LoVo (cell line): ENCODE data around the gene ALDH1L2.
"Not testable (repeated sequence)": the region's sequence is repeated elsewhere in the genome, so short reads cannot be mapped to it uniquely, and the experiment has no call there.

ENCODE experiments used
- DNase-seq: peaks from one replicate; pipeline ENCODE4 v3.0.0-alpha.2; 2016; ENCODE audit warnings: low spot score

ALDH1L2 gene

DNA sequence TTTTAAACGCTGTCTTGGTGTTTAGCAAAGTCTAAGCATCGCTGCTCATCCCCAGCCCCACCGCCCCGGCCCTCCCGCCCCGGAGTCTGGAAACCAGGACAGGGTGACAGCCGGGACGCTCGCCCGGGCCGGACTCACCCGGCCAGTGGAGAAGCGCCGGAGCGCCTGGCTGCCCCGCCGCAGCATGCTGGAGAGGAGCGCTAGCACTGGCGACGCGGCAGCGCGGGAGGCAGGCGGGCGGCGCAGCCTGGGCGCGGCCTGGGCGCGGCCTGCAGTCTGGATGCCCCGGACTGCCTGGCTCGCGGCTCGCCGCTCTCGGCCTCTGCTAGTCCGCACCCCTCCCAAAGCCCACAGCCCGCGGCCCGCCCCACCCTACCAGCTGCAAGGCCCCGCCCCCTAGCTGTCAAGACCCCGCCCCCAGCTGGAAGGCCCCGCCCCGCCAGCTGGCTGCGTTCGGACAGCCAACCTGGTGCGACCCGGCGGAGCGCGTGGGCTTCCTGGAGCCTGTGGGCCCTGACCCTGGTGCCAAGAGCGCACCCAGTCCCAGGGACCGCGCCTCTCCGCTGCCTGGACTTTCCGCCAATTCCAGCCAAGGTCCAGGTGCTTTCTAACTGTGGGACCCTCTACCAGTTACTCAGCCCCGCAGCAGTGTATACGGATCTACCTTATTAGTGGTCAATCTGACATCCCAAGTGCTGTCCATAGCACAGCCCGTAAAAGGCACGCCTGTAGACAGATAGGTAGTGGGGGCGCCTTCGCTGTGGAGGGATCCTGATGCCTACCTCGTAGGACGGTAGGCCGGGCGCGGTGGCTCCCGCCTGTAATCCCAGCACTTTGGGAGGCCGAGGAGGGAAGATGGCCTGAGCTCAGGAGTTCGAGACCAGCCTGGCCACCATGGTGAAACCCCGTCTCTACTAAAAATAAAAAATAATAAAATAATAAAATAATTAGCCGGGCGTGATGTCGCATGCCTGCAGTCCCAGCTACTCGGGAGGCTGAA is at the start of gene ALDH1L2:
ALDH1L2 (minus strand) TSS at position 208 of the 1,000 bp plus-strand sequence; CDS start at position 186, 22 bp downstream.
- peak; percentile 81 for DNase-seq

DNA sequence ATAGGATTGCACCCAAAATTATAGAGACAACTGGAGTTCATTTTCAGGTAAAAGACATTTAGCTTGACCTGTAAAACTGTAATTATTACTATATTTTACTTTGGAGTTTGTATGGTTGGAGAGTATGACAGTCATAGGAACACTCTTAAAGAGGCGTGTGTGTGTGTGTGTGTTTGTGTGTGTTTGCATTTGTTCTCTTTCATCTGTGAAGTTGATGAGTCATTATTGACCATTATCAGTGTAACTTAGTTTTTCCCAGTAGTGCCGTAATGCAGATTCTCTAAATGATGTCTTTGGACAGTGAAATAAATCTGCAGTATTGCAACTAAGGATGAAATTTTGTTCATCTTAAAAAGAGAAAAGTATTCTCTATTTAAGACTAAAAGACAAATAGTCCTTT is 36.3 kb upstream of the ALDH1L2 start:
- no peak for DNase-seq

DNA sequence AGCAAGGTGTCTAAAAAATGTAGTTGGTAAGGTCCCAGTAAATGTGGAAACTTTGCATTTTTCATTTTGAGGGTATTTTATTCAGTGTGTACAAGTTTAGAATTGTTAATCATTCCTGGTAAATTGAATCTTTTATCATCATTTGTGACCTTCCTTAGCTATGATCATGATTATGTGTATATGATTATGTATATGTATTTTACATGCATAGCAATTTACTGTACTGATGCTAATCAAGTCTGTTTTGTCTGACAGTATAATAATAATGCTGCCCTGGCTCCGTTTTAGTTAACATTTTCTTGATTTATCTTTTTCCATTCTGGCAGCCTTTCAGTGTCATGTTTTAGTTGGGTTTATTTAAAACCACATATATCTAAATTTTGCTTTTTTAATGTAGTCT is 32.7 kb upstream of the ALDH1L2 start:
- DNase-seq = no peak

DNA sequence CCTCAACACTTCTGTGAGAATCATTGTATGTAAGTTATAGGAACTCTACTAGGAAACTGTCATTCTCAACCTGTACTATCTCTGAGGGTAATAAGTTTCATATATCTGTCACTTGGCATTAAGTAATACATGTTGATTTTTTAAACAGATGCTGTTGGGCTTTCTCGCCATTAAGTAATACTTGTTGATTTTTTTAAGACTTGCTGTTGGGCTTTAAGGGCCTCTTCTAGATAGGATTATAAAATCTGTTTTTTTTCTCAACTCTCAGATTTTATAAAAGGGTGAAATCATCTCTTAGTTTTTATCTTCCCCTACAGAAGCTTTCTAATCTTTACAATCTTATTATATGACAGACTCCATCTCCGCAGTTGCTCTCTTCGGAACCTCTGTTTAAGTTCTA is 28.8 kb upstream of the ALDH1L2 start:
- DNase-seq = no peak

DNA sequence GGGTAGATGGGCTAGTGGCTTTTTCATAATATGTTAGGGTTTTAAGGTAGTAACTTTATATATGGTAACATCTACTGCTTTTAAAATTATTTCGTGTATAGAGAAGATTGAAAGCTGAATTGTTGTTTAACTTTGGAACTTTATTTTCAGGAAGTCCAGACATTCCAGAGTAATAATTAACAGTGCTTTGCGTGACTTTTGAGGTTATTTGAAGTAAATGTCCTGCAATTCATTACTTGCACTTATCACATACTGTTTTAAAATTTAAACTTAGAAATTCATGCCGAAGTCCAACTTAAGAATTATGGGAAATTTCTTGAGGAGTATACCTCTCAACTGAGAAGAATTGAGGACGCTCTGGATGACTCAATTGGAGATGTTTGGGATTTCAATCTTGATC is 26.6 kb upstream of the ALDH1L2 start:
- no peak for DNase-seq

DNA sequence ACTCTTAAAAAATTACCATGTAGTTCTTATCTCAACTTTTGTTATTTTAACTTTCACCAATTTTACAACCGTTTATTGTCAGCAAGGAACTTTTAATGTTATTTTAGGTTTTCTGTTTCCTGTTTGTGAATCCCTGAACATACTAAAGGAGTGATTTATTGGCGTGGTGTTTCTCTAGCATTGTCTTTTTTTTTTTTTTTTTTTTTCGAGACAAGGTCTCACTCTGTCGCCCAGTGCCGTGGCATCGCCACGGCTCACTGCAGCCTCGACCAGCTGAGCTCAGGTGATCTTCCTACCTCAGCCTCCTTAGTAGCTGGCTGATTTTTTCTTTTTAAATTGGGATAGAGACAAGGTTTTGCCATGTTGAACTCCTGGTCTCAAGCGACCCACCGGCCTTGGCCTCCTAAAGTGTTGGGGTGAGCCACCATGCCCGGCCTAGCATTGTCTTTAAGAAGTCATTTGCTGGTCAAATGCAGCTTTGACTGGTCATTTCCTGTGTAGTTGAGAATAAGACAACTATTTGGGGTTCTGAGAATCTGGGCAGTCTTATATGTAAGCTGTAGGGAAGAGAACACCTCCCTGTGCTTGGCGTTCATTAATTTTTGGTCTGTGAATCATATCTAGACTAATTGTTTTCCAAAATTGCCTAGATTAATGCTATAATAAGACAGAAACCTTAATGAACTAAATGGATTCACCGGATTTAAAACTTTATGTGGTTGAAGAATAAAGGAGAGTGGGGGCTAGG is 25.4 kb upstream of the ALDH1L2 start:
- no peak for DNase-seq

DNA sequence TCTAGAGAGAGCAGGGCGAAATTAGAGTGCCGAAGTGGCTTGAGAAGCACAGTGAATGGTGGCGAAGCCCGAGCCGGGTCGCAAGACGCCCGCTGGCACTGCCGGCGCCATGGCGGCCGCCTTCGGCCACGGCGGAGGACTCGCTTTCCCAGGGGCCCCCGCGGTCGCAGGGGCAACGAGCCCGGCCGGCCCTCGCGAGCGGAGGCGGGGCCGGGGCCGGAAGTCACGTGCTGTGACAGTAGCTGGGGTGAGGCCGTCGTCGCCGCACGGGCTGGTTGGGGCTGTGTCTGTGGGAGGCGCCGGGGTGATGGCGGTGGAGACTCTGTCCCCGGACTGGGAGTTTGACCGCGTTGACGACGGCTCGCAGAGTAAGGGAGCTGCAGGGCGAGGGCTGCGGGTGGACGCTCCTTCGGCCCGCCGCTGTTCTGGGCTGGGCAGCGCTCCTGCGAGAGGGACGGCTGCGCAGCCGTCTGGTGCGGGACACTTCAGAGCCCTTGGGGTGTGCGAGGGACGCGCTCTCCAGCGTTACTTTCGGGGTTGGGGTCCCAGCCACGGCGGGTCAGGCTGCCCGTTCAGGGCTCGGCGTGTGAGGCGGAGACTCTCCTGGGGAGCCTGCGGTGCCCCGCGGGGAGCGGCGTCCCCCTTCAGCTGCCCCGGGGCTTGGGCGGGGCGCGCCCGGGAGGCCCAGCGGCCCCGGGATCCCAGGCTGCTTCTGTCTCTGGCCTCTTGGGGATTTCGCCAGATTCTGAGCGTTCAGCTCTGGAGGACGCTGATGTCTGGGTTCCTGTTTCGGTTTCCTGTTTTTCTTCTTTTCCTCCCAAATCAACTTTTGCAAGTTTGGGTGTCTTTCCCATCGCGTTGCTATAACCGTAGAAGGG is 23.5 kb upstream of the ALDH1L2 start, which contains the start of gene WASHC4:
WASHC4 (plus strand) TSS at position 238 of the 878 bp plus-strand sequence; CDS start at position 308, 70 bp downstream.
- DNase-seq = peak; percentile 98

DNA sequence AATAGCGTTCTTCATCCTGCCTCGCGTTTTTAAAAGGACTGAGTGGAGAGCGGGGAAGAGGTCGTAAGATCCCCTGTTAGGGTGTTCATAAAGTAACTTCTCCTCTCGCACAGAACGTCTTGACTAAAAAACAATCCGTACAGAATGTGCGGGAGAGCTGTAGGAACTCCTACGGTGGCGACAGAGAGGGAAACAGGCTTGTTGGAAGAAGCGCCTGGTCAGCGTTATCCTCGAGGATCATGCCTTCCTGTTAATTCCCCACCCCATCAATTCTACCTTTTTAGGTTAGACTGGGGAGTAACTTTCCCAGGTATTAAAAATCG is 22.9 kb upstream of the ALDH1L2 start:
- no peak for DNase-seq

DNA sequence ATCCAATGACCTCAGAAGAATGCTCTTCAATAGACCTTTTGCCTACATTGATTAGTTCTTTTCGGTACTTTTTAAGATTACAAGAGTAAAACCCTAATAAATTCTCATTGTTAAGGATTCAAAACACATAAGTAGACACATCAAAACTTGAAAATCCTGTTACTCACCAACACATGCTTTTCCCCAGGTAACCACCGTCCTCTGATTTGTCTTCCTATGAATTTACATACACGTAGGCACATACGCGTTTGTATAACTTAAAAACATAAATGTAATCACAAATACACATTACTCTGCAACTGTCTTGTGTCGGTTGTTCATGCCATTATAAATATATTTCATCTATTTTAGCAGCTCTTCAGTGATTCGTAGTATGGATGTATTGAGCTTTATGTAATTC is 22.4 kb upstream of the ALDH1L2 start:
- DNase-seq = peak; percentile 22

DNA sequence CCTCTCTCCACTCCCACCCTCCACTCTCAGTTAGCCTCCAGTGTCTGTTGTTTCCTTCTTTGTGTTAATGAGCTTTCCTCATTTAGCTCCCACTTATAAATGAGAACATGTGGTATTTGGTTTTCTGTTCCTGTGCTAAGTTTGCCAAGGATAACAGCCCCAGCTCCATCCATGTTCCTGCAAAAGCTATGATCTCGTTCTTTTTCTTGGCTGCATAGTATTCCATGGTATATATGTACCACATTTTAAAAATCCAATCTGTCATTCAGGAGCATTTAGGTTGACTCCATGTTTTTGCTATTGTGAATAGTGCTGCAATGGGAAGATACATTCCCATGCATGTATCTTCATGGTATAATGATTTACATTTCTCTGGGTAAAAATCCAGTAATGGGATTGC is 20.5 kb upstream of the ALDH1L2 start:
- DNase-seq = no peak

DNA sequence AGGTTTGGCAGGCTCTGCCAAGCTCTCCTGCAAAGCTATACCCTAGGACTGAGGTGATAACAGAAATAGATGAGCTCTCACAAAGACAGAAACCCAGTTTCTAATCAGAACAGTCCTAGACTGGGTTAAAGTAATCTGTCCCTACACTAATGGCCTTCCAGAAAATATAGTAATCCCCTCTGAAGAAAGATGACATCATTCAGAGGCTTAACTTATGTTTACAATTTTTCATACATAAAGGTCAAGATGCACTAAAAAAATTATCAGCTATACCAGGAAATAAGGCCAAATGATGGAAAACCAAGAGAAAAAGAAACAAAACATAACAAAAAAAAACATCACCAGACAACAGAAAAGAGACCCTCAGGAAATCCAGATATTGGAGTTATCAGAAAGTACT is 18.4 kb upstream of the ALDH1L2 start:
- DNase-seq = no peak

DNA sequence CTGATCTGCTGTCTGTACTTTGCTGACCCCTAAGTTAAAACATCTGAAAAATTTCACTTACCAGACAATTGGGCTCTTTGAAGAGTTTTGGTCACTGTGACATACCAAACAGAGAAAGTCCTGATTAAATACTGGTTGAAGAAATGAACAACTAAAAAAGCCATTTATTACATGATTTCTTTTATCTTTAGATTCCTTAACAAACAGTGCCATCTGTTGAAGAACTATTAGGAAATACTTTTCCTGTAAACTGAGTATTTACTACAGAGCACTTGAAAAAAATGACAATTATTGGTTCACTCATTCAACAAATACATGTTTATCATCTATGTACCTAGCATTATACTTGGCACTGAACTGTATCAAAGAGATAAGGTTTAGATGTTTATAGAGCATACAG is 16.7 kb upstream of the ALDH1L2 start:
- DNase-seq = no peak

DNA sequence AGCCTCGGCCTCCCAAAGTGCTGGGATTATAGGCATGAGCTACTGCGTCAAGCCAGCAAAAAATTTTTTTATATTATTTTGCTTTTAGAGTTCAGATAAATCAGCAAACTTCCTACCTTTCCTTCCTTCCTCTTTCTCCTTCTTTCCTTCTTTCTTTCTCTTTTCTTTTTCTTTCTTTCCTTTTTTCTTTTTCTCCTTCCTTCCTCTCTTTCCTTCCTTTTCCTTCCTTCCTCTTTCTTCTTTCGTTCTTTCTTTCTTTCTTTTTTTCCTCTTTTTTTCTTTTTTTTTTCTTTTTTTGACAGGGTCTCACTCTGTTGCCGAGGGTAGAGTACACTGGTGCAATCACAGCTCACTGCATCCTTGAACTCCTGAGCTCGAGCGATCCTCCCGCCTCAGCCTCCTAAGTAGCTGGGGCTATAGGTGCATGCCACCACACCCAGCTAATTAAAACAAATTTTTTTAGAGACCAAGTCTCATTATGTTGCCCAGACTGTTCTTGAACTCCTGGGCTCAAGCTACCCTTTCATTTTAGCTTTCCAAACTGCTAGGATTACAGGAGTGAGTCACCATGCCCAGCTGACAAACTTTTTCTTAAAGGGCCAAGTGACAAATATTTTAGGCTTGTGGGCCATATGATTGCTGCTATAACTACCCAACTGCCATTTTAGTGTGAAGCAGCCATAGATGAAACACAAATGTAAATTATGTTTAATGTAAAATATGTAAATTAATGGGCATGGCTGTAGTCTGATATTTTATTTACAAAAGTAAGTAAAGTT is 16.1 kb upstream of the ALDH1L2 start:
- DNase-seq = peak; percentile 55

DNA sequence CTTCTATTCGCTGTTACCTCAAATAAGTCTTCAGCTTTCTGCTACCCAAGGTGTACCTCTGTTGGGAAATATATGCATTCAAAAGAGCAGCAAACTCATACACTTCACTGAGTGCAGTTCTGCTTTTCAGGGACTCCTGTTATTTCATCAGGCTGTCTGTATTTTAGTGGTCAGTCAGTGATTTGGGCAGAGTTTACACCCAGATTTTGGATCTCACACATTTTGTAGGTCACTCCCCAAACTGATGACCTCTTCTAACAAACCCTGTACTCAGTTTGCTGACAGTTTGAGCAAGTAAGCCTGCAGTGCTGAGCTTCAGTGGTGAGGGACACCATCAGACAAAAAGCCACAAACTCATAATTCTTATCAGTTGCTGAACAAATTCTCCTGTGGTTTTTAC is 15.1 kb upstream of the ALDH1L2 start:
- no peak for DNase-seq

DNA sequence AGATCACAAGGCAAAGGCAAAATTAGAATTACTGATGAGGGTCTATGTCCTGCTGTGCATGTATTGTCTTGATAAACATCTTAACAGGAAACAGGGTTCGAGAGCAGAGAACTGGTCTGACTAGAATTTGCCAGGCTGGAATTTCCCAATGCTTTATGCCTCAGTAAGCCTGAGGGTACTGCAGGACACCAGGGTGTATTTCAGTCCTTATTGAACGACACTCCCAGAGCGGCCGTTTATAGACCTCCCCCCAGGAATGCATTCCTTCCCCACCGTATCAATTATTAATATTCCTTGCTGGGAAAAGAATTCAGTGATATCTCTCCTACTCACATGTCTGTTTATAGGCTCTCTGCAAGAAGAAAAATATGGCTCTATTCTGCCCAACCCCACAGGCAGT is 11.1 kb upstream of the ALDH1L2 start:
- DNase-seq = not testable (repeated sequence)

DNA sequence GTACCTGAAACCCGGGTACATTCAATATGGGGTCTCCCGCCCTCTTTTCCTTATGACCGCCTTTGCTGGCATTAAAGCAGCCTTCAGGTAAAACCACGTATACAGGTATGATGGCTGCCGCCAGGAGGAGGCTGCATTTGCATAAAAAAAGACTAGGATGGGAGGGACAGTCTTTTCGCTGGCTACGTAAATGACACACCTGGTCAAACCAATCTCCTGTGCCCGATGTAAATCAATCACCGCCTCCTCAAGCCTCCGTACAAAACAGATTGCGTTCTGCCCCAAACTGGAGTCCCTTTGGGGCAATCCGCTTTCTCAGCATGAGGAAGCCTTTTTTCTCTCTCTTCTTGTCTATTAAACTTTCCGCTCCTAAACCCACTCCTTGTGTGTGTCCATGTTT is 8.1 kb upstream of the ALDH1L2 start:
- peak; percentile 66 for DNase-seq

DNA sequence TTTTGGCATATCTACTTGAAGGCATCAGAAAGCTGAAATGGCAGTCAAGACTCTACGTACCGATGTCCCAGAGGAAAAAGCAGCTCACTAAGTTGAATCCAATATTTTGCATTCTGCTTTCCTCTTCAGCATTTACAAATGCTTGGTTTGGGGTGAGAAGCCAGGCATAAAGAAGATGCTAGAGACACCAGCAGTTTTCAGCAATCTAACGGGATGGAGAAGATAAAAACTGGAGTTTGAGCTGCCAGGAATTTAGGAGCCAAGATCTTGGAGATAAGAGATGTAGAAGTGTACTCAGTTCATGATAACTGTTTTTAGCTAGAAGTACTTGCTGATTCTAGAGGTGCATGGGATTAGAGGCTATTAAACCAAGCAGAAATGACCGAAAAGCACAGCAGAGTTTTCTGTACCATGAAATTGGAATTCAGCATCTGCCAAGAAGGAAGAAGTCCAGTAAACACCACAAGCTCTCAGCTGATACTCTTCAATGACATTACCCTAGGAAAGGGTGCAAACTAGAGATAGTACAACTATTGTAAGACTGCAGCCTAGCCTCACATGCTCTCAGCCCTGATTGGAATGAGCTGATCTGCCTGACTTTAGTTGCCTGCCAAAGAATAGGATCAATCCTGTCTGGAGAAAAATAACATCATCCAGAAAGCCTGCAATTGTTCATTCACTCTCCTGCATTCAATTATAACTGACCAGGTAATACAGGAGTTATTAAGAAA is 7.4 kb upstream of the ALDH1L2 start:
- no peak for DNase-seq

DNA sequence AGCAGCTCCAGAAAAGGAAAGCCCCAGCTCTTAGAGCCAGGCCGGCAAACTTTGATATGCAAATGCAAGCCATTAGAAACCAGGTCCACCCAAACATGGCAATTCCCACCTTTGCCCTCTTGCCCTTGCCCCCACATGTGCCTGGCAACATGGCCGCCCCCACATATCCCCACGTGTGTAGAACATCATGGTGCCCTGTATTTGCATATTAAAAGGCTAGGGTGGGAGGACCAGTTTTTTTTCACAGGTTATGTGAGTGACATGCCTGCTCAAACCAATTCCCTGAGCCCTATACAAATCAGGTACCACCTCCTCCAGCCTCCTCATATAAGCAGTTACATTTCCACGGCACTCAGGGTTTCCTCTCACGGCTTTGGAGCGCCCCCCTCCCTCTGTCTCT is 6.1 kb upstream of the ALDH1L2 start:
- no peak for DNase-seq

DNA sequence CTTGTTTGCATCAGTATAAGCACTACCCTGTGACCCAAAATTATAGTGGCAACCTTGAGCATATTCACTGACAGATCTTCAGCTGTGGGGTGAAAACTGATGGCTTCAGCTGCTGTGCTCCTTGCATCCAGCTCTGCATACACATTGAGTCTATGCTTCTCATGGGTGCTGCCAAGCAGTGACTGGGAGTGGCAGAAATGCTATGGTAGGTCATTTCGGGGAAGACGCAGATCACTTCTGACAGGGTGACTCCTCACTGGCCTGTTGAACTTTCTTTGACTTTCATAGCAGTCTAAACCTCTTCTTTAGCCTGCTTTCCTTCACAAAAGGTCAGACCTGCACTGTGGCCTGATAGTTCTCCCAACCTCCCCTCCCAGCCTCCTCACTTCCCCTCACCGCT is 5.6 kb upstream of the ALDH1L2 start:
- no peak for DNase-seq

DNA sequence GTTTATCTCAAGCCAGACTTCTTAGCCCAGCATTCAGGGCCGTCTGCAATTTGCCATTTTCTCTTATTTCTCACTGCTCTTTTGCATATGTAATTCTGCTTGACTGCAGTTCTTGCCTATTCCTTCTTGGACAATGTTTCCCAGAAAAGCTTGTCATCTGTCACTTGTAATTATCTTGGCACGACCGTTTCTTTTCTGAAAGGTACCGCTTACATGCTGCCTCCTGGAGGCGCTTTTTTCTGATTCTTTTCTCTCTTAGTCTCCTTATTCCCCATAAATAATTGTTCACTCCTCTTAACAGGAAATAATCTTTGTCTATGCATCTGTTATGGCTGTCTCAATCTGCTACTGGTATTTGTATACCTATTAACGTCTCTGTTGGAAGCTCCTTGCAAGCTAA is 1.2 kb upstream of the ALDH1L2 start:
- no peak for DNase-seq
